HepG2 (cell line): ENCODE measurements around the gene ABCA2. TPM values are rescaled to one million over a fixed set of nuclear protein-coding genes. Genes with fewer than 3 reads are reported as not detected.

ENCODE experiments used
- CHCHD3 ChIP-seq: sonication (generic); formaldehyde crosslinking; IDR thresholded peaks from 2 replicates; pipeline ENCODE4 v1.8.0; 2022; ENCODE audit warnings: mild to moderate bottlenecking, missing genetic modification reagents, moderate library complexity
- EED ChIP-seq: sonication (generic); formaldehyde crosslinking; IDR thresholded peaks from 2 replicates; pipeline ENCODE4 v1.5.0; 2020; ENCODE audit warnings: mild to moderate bottlenecking, missing genetic modification reagents
- GTF3A ChIP-seq: sonication (generic); formaldehyde crosslinking; conservative IDR thresholded peaks from 2 replicates; pipeline ENCODE4 v1.4.0; 2020; ENCODE audit warnings: mild to moderate bottlenecking, missing genetic modification reagents
- HOXA3 ChIP-seq: sonication (generic); formaldehyde crosslinking; IDR thresholded peaks from 2 replicates; pipeline ENCODE4 v1.5.0; 2020; ENCODE audit warnings: missing genetic modification reagents
- NKX3-1 ChIP-seq: sonication (generic); formaldehyde crosslinking; IDR thresholded peaks from 2 replicates; pipeline ENCODE4 v1.5.0; 2020; ENCODE audit warnings: missing genetic modification reagents
- SOX6 ChIP-seq, 2 experiments: fragments of 450-650 bp in 1 of 2; sonication (generic) in 1 of 2; formaldehyde crosslinking in 1 of 2; IDR thresholded peaks; 2 replicates each; pipeline versions ENCODE4 v1.4.0 to v1.6.1; 2017 to 2020; ENCODE audit warnings: antibody characterized with exemption in 1 of 2, mild to moderate bottlenecking in 1 of 2, missing genetic modification reagents in 1 of 2
- SYNCRIP ChIP-seq: fragments of 200-400 bp; formaldehyde crosslinking; IDR thresholded peaks from 2 replicates; pipeline ENCODE4 v1.6.1; 2018; ENCODE audit warnings: mild to moderate bottlenecking, low read depth, low read length; ENCODE audit not compliant: insufficient read depth
- ZFP36L1 ChIP-seq: sonication (generic); formaldehyde crosslinking; IDR thresholded peaks from 2 replicates; pipeline ENCODE4 v1.8.0; 2022; ENCODE audit warnings: mild to moderate bottlenecking, missing genetic modification reagents, moderate library complexity
- ZFP41 ChIP-seq: sonication (generic); formaldehyde crosslinking; IDR thresholded peaks from 2 replicates; pipeline ENCODE4 v1.4.0; 2020; ENCODE audit warnings: mild to moderate bottlenecking, missing genetic modification reagents, borderline replicate concordance
- ZMAT3 ChIP-seq: sonication (generic); formaldehyde crosslinking; conservative IDR thresholded peaks from 2 replicates; pipeline ENCODE4 v1.7.0; 2021; ENCODE audit warnings: missing genetic modification reagents
- ZNF10 ChIP-seq: sonication (generic); formaldehyde crosslinking; IDR thresholded peaks from 2 replicates; pipeline ENCODE4 v1.4.0; 2020; ENCODE audit warnings: mild to moderate bottlenecking, low read depth, missing genetic modification reagents, borderline replicate concordance
- ZNF160 ChIP-seq: sonication (generic); formaldehyde crosslinking; IDR thresholded peaks from 2 replicates; pipeline ENCODE4 v1.8.0; 2022; ENCODE audit warnings: mild to moderate bottlenecking, inconsistent platforms, missing genetic modification reagents
- ZNF446 ChIP-seq: sonication (generic); formaldehyde crosslinking; IDR thresholded peaks from 2 replicates; pipeline ENCODE4 v1.5.0; 2020; ENCODE audit warnings: mild to moderate bottlenecking, missing genetic modification reagents
- ZNF709 ChIP-seq: sonication (generic); formaldehyde crosslinking; IDR thresholded peaks from 2 replicates; pipeline ENCODE4 v1.5.0; 2020; ENCODE audit warnings: mild to moderate bottlenecking, missing genetic modification reagents
- ZNF773 ChIP-seq: sonication (generic); formaldehyde crosslinking; IDR thresholded peaks from 2 replicates; pipeline ENCODE4 v1.4.0; 2020; ENCODE audit warnings: missing genetic modification reagents, borderline replicate concordance
- polyA plus RNA-seq, 8 experiments: library from polyadenylated mRNA; depleted of rRNA in 3 of 8; stranded (reverse) in 7 of 8; unstranded in 1 of 8; fragments of >200 nt; fragmentation: Illumina TruSeq in 4 of 8; extraction: Trizol in 4 of 8; gene quantifications; 2 replicates each; pipeline versions ENCODE4 v1.2.1 to v1.2.3, GENCODE V29; 2011 to 2016; ENCODE audit warnings: low read depth in 4 of 8, missing spikeins in 1 of 8, mixed read lengths in 1 of 8; ENCODE audit not compliant: insufficient read depth in 1 of 8
- total RNA-seq, 5 experiments: library from RNA; depleted of rRNA; stranded (reverse); fragments of >200 nt; fragmentation: Illumina TruSeq; extraction: Trizol; gene quantifications; 2 replicates each; pipeline ENCODE4 v1.2.3, GENCODE V29; 2016; ENCODE audit warnings: low read depth in 1 of 5
- TF ChIP-seq, protein P1 (sequence below): sonication (generic); formaldehyde crosslinking; IDR thresholded peaks from 2 replicates; pipeline ENCODE4 v1.4.0; 2020; ENCODE audit warnings: mild to moderate bottlenecking, missing genetic modification reagents
- TF ChIP-seq, protein P2 (sequence below): sonication (generic); formaldehyde crosslinking; IDR thresholded peaks from 2 replicates; pipeline ENCODE4 v1.4.0; 2020; ENCODE audit warnings: mild to moderate bottlenecking, missing genetic modification reagents
- TF ChIP-seq, protein P3 (sequence below): sonication (generic); formaldehyde crosslinking; IDR thresholded peaks from 2 replicates; pipeline ENCODE4 v1.4.0; 2020; ENCODE audit warnings: missing genetic modification reagents, borderline replicate concordance

Gene ABCA2
- total and polyA plus RNA-seq, 2 of the 13 experiments (the other 11 are each of a cell fraction or from before 2014, with no cell fraction given), result 2.9 to 19.2 TPM

DNA sequence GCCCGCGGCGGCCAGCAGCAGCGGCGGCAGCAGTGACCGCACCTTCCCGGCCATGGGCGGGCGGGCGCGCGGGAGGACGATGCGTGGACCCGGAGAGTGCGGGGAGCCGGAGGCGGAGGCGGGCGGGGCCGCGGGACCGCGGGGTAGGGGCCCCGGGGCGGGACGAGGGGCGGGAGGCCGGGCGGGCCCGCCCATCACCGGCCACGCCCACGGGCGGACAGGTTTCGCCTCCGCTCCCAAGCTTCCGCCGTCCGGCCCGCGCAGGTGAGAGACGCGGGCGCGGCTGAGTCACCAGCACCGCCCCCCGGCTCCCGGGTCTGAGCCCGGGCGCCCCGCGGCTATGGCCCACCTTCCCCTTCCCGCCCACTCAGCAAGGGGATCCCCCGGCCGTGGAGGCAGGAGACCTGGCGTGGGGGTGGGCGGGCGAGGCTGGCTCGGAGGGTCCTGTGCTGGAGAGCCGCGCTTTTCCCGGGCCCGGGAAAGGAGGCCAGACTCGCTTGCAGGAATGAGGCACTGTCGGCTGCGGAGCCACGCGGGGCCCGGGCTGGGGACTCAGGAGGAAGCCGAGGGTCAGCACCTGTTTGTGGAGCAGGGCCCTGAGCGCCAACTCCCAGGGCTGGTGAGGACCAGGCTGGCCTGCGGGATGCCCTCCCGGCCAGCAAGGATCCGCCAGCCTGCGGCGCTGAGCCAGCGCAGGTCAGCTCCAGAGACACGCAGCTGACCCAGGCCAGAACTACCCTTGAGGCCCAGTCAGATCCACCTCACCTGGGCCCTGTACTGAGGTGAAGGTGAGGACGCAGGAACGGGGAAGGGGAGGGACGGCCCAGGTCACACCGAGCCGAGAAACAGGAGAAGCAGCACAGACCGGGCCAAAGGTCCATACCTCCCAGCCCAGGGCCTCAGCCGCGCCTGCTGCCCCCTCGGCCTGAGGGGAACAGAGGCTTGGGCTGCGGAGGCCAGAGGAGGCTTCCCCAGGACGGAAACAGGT is 26.2 kb upstream of the ABCA2 start, which contains the start of gene ENTPD2 (continued):
- TF ChIP-seq, protein P1, sequence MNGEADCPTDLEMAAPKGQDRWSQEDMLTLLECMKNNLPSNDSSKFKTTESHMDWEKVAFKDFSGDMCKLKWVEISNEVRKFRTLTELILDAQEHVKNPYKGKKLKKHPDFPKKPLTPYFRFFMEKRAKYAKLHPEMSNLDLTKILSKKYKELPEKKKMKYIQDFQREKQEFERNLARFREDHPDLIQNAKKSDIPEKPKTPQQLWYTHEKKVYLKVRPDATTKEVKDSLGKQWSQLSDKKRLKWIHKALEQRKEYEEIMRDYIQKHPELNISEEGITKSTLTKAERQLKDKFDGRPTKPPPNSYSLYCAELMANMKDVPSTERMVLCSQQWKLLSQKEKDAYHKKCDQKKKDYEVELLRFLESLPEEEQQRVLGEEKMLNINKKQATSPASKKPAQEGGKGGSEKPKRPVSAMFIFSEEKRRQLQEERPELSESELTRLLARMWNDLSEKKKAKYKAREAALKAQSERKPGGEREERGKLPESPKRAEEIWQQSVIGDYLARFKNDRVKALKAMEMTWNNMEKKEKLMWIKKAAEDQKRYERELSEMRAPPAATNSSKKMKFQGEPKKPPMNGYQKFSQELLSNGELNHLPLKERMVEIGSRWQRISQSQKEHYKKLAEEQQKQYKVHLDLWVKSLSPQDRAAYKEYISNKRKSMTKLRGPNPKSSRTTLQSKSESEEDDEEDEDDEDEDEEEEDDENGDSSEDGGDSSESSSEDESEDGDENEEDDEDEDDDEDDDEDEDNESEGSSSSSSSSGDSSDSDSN (CRISPR knock-in tag), result peak; percentile 63
- no peak for TF ChIP-seq ZNF773 (CRISPR knock-in tag)
- TF ChIP-seq SYNCRIP, result no peak
- TF ChIP-seq ZFP36L1 (CRISPR knock-in tag), result no peak
- TF ChIP-seq ZNF10, result no peak
- no peak; the same call in 1 of the 2 replicates for TF ChIP-seq ZMAT3 (CRISPR knock-in tag)
- peak; percentile 36; the same call in 1 of the 2 replicates for TF ChIP-seq ZNF160 (CRISPR knock-in tag)
- 0 out of 2 replicates have a peak, but pooled peaks have one; percentile 28 for TF ChIP-seq ZFP41
- no peak for TF ChIP-seq SOX6 (IDR thresholded peaks at IDR 0.05)
- no peak for TF ChIP-seq SOX6 (CRISPR knock-in tag; IDR thresholded peaks at IDR 0.05)
- no peak for TF ChIP-seq NKX3-1
- TF ChIP-seq CHCHD3 (CRISPR knock-in tag), result no peak
- no peak for TF ChIP-seq GTF3A (CRISPR knock-in tag)
- TF ChIP-seq ZNF446 (CRISPR knock-in tag), result peak; percentile 32; the same call in 1 of the 2 replicates
- no peak for TF ChIP-seq EED (CRISPR knock-in tag)
- TF ChIP-seq, protein P2, sequence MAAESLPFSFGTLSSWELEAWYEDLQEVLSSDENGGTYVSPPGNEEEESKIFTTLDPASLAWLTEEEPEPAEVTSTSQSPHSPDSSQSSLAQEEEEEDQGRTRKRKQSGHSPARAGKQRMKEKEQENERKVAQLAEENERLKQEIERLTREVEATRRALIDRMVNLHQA, result no peak
- TF ChIP-seq HOXA3 (CRISPR knock-in tag), result peak; percentile 61
- 0 out of 2 replicates have a peak, but pooled peaks have one; percentile 56 for TF ChIP-seq ZNF709 (CRISPR knock-in tag)
- TF ChIP-seq, protein P3, sequence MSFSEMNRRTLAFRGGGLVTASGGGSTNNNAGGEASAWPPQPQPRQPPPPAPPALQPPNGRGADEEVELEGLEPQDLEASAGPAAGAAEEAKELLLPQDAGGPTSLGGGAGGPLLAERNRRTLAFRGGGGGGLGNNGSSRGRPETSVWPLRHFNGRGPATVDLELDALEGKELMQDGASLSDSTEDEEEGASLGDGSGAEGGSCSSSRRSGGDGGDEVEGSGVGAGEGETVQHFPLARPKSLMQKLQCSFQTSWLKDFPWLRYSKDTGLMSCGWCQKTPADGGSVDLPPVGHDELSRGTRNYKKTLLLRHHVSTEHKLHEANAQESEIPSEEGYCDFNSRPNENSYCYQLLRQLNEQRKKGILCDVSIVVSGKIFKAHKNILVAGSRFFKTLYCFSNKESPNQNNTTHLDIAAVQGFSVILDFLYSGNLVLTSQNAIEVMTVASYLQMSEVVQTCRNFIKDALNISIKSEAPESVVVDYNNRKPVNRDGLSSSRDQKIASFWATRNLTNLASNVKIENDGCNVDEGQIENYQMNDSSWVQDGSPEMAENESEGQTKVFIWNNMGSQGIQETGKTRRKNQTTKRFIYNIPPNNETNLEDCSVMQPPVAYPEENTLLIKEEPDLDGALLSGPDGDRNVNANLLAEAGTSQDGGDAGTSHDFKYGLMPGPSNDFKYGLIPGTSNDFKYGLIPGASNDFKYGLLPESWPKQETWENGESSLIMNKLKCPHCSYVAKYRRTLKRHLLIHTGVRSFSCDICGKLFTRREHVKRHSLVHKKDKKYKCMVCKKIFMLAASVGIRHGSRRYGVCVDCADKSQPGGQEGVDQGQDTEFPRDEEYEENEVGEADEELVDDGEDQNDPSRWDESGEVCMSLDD, result peak; percentile 49; the same call in 1 of the 2 replicates
